Esophagus (tissue), 2 donors: Measurements from ENCODE around the gene ULBP3. TPM values are rescaled to one million over a fixed set of nuclear protein-coding genes. Genes with fewer than 3 reads are reported as not detected.
"Not testable (repeated sequence)": the region's sequence is repeated elsewhere in the genome, so short reads cannot be mapped to it uniquely, and the experiment has no call there.

ENCODE experiments used
- H3K27ac ChIP-seq, 2 donors: one replicate each; pipeline ENCODE4 v1.5.1; 2013; ENCODE audit warnings: low read depth in 2 of 2, mild to moderate bottlenecking in 2 of 2, inconsistent platforms in 1 of 2, low read length in 1 of 2, moderate library complexity in 1 of 2
- H3K27me3 ChIP-seq, 2 donors: one replicate each; pipeline ENCODE4 v1.6.1; 2013; ENCODE audit warnings: low read length in 2 of 2, control low read depth in 1 of 2, mild to moderate bottlenecking in 1 of 2; ENCODE audit not compliant: insufficient read depth in 2 of 2, control insufficient read depth in 1 of 2
- H3K36me3 ChIP-seq, 2 donors: one replicate each; pipeline ENCODE4 v1.6.1; 2013; ENCODE audit warnings: low read length in 1 of 2; ENCODE audit not compliant: control insufficient read depth in 2 of 2, insufficient read depth in 2 of 2
- H3K4me1 ChIP-seq, 2 donors: one replicate each; pipeline ENCODE4 v1.6.1; 2013; ENCODE audit warnings: low read length in 1 of 2; ENCODE audit not compliant: control insufficient read depth in 2 of 2, insufficient read depth in 2 of 2
- H3K4me3 ChIP-seq, 2 donors: one replicate each; pipeline ENCODE4 v1.5.1; 2013; ENCODE audit warnings: low read length in 2 of 2, mild to moderate bottlenecking in 2 of 2, low read depth in 1 of 2, moderate library complexity in 1 of 2
- H3K9me3 ChIP-seq, 2 donors: one replicate each; pipeline ENCODE4 v1.6.1; 2013; ENCODE audit warnings: mild to moderate bottlenecking in 2 of 2, low read depth in 1 of 2, low read length in 1 of 2, moderate library complexity in 1 of 2; ENCODE audit not compliant: control insufficient read depth in 2 of 2, insufficient read depth in 1 of 2
- WGBS, 2 donors: extraction: QIAGEN DNeasy Blood & Tissue Kit; methylation state at CpG; one replicate each; pipeline ENCODE4 v1.1.7; 2013; 5-methylcytosine and 5-hydroxymethylcytosine counted together
- polyA plus RNA-seq, 2 donors: library from polyadenylated mRNA; stranded (reverse); fragments of 200-250 nt; gene quantifications; one replicate each; pipeline ENCODE4 v1.2.3, GENCODE V29; 2013
- donor health status: healthy with polysubstance abuse.
- donor health status: Bipolar disorder and iron deficiency.

Gene ULBP3
- polyA plus RNA-seq, 2 donors: 0.61 to 1.9 TPM

DNA sequence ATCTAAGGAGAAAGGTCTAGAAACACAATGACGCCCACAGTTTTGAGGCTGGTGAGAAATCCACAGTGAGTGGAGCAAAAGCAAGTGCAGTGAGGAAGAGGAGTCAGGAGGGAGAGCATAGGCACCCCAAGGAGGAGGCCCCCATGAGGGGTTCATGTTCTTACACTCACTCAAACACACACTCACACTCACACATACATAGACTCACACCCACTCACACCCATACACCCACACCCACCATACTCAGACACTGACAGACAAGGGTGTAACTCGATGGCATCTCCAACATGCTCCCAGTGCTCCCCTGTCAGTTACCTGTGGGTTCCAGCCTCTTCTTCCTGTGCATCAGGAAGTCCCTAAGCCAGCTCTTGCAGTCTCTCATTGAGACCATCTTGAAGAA is 3.8 kb downstream of the ULBP3 start:
- Histone ChIP-seq H3K4me1 (peaks cover 0 to 4% of the 10 kb centered on the region in 2 donors), H3K27me3 (no peaks in the 10 kb centered on the region), H3K9me3 (no peaks in the 10 kb centered on the region), H3K4me3 (no peak overlapping the region), H3K27ac (no peak overlapping the region), H3K36me3 (peaks cover 3 to 7% of the 10 kb centered on the region in 2 donors)
- 93 to 95% methylated on average over 2 of the region's 2 CpGs for WGBS, 2 donors

DNA sequence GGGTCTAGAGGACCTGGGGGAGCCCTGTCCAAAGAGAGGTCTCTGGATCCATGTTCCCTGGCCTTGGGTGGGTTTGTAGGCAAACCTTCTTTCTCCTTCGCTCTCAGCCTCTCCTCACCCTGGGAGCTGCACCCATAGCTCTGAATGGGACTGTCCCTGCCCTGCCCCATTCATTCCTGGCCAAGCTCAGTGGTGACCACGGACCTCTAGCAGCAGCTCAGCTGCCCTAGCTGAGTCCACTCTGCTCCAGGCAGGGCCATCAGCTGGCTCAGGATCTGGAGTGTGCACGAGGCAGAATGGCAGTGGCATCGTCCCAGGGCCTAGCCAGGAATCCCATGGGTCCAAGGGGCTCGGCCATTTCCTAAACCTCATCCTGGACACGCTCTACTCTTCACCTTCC is 5.3 kb downstream of the ULBP3 start:
- Histone ChIP-seq H3K27ac (no peak overlapping the region), H3K9me3 (no peaks in the 10 kb centered on the region), H3K36me3 (peaks cover 3 to 7% of the 10 kb centered on the region in 2 donors), H3K4me3 (no peak overlapping the region), H3K27me3 (no peaks in the 10 kb centered on the region), H3K4me1 (peaks cover 0 to 4% of the 10 kb centered on the region in 2 donors)
- 94% methylated on average over 6 of the region's 6 CpGs for WGBS, 2 donors

DNA sequence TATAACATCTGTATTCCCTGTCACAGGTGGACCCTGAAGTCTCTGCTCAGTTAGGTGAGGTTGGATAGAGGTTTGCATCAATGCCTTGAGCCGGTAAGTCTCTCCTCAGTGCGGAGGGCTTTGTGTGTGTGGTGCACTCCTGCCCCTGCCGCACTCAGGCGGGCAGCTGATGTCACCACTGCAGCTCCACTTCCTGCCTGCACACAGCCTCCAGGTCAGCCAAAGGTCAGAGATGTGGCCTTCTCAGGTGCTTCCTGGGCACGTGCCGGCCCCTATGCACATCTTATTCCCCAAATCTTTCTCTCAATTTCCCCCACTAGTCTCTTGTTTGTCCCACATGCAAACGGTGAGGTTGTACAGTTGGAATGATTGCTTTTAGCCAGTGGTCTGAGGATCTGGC is 8.9 kb downstream of the ULBP3 start:
- 73 to 75% methylated on average over 7 of the region's 7 CpGs for WGBS, 2 donors
- not testable (repeated sequence) for H3K27ac ChIP-seq, H3K27me3 ChIP-seq, H3K4me3 ChIP-seq, H3K4me1 ChIP-seq, H3K36me3 ChIP-seq, H3K9me3 ChIP-seq

DNA sequence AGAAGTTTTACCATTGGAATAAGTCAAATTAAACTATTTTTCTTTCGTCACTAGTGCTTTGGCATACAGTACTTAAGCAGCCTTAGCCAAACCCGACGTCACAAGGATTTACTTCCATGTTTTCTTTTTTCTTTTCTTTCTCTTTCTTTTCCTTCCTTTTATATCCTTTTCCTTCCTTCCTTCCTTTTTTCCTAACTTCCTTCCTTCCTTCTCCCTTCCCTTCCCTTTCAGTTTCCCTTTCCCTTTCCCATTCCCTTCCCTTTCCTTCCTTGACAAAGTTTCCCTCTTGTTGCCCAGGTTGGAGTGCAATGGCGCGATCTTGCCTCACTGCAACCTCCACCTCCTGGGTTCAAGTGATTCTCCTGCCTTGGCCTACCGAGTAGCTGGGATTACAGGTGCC is 9.9 kb downstream of the ULBP3 start:
- 90 to 91% methylated on average over 6 of the region's 6 CpGs for WGBS, 2 donors
- Histone ChIP-seq H3K27me3 (no peaks in the 10 kb centered on the region), H3K4me3 (no peak overlapping the region), H3K9me3 (peaks cover 0 to 1% of the 10 kb centered on the region in 2 donors), H3K27ac (no peak overlapping the region), H3K36me3 (no peaks in the 10 kb centered on the region), H3K4me1 (no peaks in the 10 kb centered on the region)

DNA sequence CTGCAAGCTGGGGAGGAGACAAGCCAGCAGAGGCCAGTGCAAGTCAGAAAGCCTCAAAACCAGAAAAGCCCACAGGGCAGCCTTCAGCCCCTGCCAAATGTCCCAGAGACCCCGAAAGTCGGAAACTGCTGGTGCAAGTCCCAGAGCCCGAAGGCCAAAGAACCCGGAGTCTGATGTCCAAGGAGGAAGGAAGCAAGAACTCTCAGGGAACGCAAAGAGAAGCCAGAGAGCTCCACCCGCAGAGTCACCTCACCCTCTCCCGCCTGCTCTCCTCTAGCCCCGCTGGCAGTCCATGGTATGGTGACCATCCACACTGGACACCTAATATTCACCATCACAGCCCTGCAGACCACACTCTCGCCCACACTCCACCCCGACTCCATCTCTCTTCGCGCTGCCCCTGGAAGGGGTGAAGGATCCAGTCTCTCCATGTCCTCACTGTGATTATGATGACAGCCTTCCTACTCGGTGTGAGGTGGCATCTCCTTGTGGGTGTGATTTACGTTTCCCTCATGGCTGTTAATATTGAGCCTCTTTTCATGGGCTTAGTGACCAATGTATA is 10.6 kb downstream of the ULBP3 start:
- WGBS, 2 donors: 86 to 87% methylated on average over 14 of the region's 14 CpGs
- Histone ChIP-seq H3K4me3 (no peak overlapping the region), H3K27me3 (no peaks in the 10 kb centered on the region), H3K27ac (no peak overlapping the region), H3K4me1 (no peaks in the 10 kb centered on the region), H3K9me3 (peaks cover 0 to 1% of the 10 kb centered on the region in 2 donors), H3K36me3 (no peaks in the 10 kb centered on the region)

DNA sequence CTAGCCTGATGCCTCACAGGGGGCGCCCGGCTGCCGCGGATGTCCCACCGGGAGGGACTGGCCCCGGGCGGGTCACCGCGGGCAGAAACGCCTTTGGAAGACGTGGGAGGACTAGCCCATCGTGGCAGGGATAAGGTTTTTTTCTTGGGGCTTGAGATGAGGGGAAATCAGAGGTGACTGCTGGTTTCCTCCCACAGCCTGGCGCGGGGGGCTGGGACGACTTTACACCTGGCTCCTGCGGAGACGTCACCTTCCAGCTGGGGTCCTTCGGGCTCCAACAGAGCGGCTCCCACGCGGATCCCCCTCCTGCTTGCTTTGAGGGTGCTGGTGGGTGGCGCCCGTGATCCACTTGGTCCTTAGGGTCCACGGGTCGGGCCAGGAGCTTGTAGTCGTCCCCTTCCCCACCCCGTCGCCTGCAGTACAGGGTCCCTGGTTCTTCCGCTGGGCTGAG is 11.4 kb downstream of the ULBP3 start:
- Histone ChIP-seq H3K36me3 (no peaks in the 10 kb centered on the region), H3K9me3 (peaks cover 0 to 1% of the 10 kb centered on the region in 2 donors), H3K27ac (no peak overlapping the region), H3K4me1 (no peaks in the 10 kb centered on the region), H3K4me3 (no peak overlapping the region), H3K27me3 (no peaks in the 10 kb centered on the region)
- 76 to 82% methylated on average over 29 of the region's 29 CpGs for WGBS, 2 donors

DNA sequence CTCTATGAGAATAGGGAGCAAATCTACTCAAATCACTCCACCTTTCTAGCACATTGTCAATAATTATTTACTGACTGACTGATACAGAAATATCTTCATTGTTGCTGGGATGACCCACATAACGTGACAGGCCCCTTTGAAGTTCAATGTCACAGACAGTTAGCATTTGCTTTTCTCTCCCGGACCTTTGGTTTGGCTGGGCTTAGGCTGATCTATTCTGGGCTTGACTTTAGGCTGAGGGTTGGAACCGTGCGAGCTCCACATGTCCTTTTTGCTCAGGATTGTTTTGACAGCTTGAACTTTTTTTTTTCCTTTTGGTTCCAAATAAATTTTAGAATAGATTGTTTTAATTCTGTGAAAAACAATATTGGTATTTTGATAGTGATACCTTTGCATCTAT is 12.0 kb downstream of the ULBP3 start:
- Histone ChIP-seq H3K4me3 (no peak overlapping the region), H3K9me3 (peaks cover 0 to 1% of the 10 kb centered on the region in 2 donors), H3K4me1 (no peaks in the 10 kb centered on the region), H3K27me3 (no peaks in the 10 kb centered on the region), H3K27ac (no peak overlapping the region), H3K36me3 (no peaks in the 10 kb centered on the region)
- WGBS, 2 donors: 65 to 76% methylated on average over 4 of the region's 4 CpGs

DNA sequence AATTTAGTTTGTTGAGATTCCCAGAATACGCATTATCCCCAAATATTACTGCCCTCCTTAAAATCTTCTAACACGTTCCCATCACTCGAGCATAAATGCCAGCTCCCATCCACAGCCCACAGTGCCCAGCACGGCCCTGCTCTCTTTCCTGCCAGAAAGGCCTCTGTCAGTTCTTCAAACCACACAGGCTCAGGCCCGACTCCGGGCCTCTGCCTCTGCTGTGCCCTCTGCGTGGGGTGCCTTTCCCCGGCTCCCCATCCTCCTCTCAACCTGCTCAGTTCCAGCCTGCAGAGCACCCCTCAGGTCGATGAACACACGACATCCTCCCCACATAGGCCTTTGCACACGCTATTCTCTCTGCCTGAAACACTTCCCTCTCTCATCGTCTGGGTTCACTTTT is 12.8 kb downstream of the ULBP3 start:
- Histone ChIP-seq H3K9me3 (peaks cover 0 to 1% of the 10 kb centered on the region in 2 donors), H3K4me3 (no peak overlapping the region), H3K4me1 (no peaks in the 10 kb centered on the region), H3K36me3 (no peaks in the 10 kb centered on the region), H3K27ac (no peak overlapping the region), H3K27me3 (no peaks in the 10 kb centered on the region)
- WGBS, 2 donors: 81% methylated on average over 12 of the region's 12 CpGs

DNA sequence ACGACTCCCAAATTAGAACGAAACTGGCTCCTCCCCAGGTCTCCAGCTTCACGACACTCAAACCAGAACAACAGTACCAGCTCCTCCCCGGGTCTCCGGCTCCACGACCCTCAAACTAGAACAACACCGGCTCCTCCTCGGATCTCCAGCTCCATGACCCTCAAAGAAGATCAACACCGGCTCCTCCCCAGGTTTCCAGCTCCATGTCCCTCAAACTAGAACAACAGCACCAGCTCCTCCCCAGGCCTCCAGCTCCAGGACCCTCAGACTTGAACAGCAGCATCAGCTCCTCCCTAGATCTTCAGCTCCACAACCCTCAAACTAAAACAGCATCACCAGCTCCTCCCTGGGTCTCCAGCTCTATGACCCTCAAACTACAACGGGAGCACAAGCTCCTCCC is 13.8 kb downstream of the ULBP3 start:
- H3K4me3 ChIP-seq: no peak overlapping the region
- WGBS, 2 donors: 85 to 86% methylated on average over 10 of the region's 10 CpGs
- no peaks in the 10 kb centered on the region for H3K27me3 ChIP-seq
- no peak overlapping the region for H3K27ac ChIP-seq
- H3K4me1 ChIP-seq: no peaks in the 10 kb centered on the region
- no peaks in the 10 kb centered on the region for H3K36me3 ChIP-seq
- peaks cover 0 to 1% of the 10 kb centered on the region in 2 donors for H3K9me3 ChIP-seq

DNA sequence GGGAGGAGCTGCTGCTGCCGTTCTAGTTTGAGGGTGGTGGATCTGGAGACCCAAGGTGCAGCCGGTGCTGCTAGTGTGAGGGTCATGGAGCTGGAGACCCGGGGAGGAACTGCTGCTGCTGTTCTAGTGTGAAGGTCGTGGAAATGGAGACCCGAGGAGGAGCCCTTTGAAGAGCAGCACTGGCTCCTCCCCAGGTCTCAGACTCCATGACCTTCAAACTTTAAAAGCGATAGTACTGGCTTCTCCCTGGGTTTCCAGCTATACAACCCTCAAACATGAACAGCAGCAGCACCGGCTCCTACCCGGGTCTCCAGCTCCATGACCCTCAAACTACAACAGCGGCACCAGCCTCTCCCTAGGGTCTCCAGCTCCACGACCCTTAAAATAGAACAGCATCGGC is 15.5 kb downstream of the ULBP3 start:
- Histone ChIP-seq H3K9me3 (peaks cover 0 to 1% of the 10 kb centered on the region in 2 donors), H3K4me3 (no peak overlapping the region), H3K4me1 (no peaks in the 10 kb centered on the region), H3K36me3 (no peaks in the 10 kb centered on the region), H3K27me3 (no peaks in the 10 kb centered on the region), H3K27ac (no peak overlapping the region)
- 83 to 85% methylated on average over 11 of the region's 11 CpGs for WGBS, 2 donors
